Measurements from ENCODE around the gene EDA.

Gene EDA

GRCh38 chrX:69932323-69932722 is 316.4 kb downstream of the EDA start:
- Histone ChIP-seq H2BK5ac (ENCODE audit: low read length) (no peak overlapping the region), H3K27me3 (ENCODE audit: control insufficient read depth in 3 of 3, insufficient read depth in 3 of 3, low read depth in 1 of 3, low read length in 3 of 3) (no peaks in the 10 kb centered on the region), H3K9ac (ENCODE audit: low read depth, low read length, poor library complexity) (no peak overlapping the region), H3K27ac (replicated peaks; ENCODE audit: low read length) (no peak overlapping the region), H3K79me1 (ENCODE audit: low read depth, low read length) (no peaks in the 10 kb centered on the region), H2BK120ac (ENCODE audit: low read depth, low read length) (no peak overlapping the region), H2BK12ac (ENCODE audit: low read length) (no peak overlapping the region), H4K91ac (ENCODE audit: low read depth, low read length, poor library complexity) (no peak overlapping the region), H3K9me3 (replicated peaks in 1 of 2; ENCODE audit: control insufficient read depth in 2 of 2, insufficient read depth in 1 of 2, low read depth in 1 of 2, low read length in 2 of 2) (no peaks in the 10 kb centered on the region), H3K18ac (ENCODE audit: low read length) (no peak overlapping the region), H2BK15ac (ENCODE audit: low read length) (no peak overlapping the region), H3K4me3 (ENCODE audit: low read length in 2 of 2) (no peak overlapping the region), H3K36me3 (replicated peaks in 1 of 2; ENCODE audit: control insufficient read depth in 2 of 2, insufficient read depth in 2 of 2, low read length in 2 of 2) (no peaks in the 10 kb centered on the region), H2AFZ (ENCODE audit: low read length) (no peak overlapping the region), H3K23ac (ENCODE audit: low read depth, low read length, poor library complexity) (no peak overlapping the region), H3K4me2 (ENCODE audit: insufficient read depth, low read length, poor library complexity, severe bottlenecking) (no peak overlapping the region), H3K4me1 (ENCODE audit: control insufficient read depth in 2 of 2, insufficient read depth in 1 of 2, low read depth in 1 of 2, low read length in 2 of 2) (no peaks in the 10 kb centered on the region), H4K8ac (ENCODE audit: low read depth, low read length) (no peak overlapping the region), H3K4ac (ENCODE audit: low read length) (no peak overlapping the region), H2AK5ac (ENCODE audit: low read depth, low read length) (no peak overlapping the region), H3K14ac (ENCODE audit: low read length) (no peak overlapping the region)
- no CpG with 5 or more reads among the region's 3 CpGs for WGBS, 2 donors (ENCODE audit: extremely low coverage in 2 of 2, insufficient read length in 2 of 2, insufficient replicate concordance in 1 of 2)
- DNase-seq (ENCODE audit: low spot score), result no peak

- no peak overlapping the region for H2BK5ac ChIP-seq (ENCODE audit: low read length)
- H3K9me3 ChIP-seq (replicated peaks in 1 of 2; ENCODE audit: control insufficient read depth in 2 of 2, insufficient read depth in 1 of 2, low read depth in 1 of 2, low read length in 2 of 2), result no peaks in the 10 kb centered on the region
- H2BK12ac ChIP-seq (ENCODE audit: low read length), result no peak overlapping the region
- DNase-seq (ENCODE audit: low spot score), result no peak
- H3K4me3 ChIP-seq (ENCODE audit: low read length in 2 of 2), result no peak overlapping the region
- no peak overlapping the region for H3K4ac ChIP-seq (ENCODE audit: low read length)
- H3K4me2 ChIP-seq (ENCODE audit: insufficient read depth, low read length, poor library complexity, severe bottlenecking), result no peak overlapping the region
- no peak overlapping the region for H4K91ac ChIP-seq (ENCODE audit: low read depth, low read length, poor library complexity)
- no peak overlapping the region for H3K14ac ChIP-seq (ENCODE audit: low read length)
- no peaks in the 10 kb centered on the region for H3K79me1 ChIP-seq (ENCODE audit: low read depth, low read length)
- H3K23ac ChIP-seq (ENCODE audit: low read depth, low read length, poor library complexity), result no peak overlapping the region
- H3K27ac ChIP-seq (replicated peaks; ENCODE audit: low read length), result no peak overlapping the region
- H2AK5ac ChIP-seq (ENCODE audit: low read depth, low read length), result no peak overlapping the region
- no peak overlapping the region for H4K8ac ChIP-seq (ENCODE audit: low read depth, low read length)
- H3K4me1 ChIP-seq (ENCODE audit: control insufficient read depth in 2 of 2, insufficient read depth in 1 of 2, low read depth in 1 of 2, low read length in 2 of 2), result no peaks in the 10 kb centered on the region
- no peak overlapping the region for H3K9ac ChIP-seq (ENCODE audit: low read depth, low read length, poor library complexity)
- H3K18ac ChIP-seq (ENCODE audit: low read length), result no peak overlapping the region
- WGBS, 2 donors (ENCODE audit: extremely low coverage in 2 of 2, insufficient read length in 2 of 2, insufficient replicate concordance in 1 of 2), result no CpG with 5 or more reads among the region's 2 CpGs
- H3K27me3 ChIP-seq (ENCODE audit: control insufficient read depth in 3 of 3, insufficient read depth in 3 of 3, low read depth in 1 of 3, low read length in 3 of 3), result no peaks in the 10 kb centered on the region
- H2BK120ac ChIP-seq (ENCODE audit: low read depth, low read length), result no peak overlapping the region
- H3K36me3 ChIP-seq (replicated peaks in 1 of 2; ENCODE audit: control insufficient read depth in 2 of 2, insufficient read depth in 2 of 2, low read length in 2 of 2), result no peaks in the 10 kb centered on the region
- H2AFZ ChIP-seq (ENCODE audit: low read length), result no peak overlapping the region
- H2BK15ac ChIP-seq (ENCODE audit: low read length), result no peak overlapping the region
Observed at GRCh38 chrX:69948276-69948797, 332.4 kb downstream of the EDA start.

GRCh38 chrX:69951753-69952152 is 335.8 kb downstream of the EDA start:
- H4K91ac ChIP-seq (ENCODE audit: low read depth, low read length, poor library complexity), result no peak overlapping the region
- H3K27ac ChIP-seq (replicated peaks; ENCODE audit: low read length), result no peak overlapping the region
- H3K9ac ChIP-seq (ENCODE audit: low read depth, low read length, poor library complexity), result no peak overlapping the region
- no peak overlapping the region for H3K4me3 ChIP-seq (ENCODE audit: low read length in 2 of 2)
- no peak overlapping the region for H2AK5ac ChIP-seq (ENCODE audit: low read depth, low read length)
- no peak overlapping the region for H3K14ac ChIP-seq (ENCODE audit: low read length)
- no peak overlapping the region for H3K18ac ChIP-seq (ENCODE audit: low read length)
- no peaks in the 10 kb centered on the region for H3K4me1 ChIP-seq (ENCODE audit: control insufficient read depth in 2 of 2, insufficient read depth in 1 of 2, low read depth in 1 of 2, low read length in 2 of 2)
- DNase-seq (ENCODE audit: low spot score), result no peak
- H2BK120ac ChIP-seq (ENCODE audit: low read depth, low read length), result no peak overlapping the region
- H3K79me1 ChIP-seq (ENCODE audit: low read depth, low read length), result no peaks in the 10 kb centered on the region
- H4K8ac ChIP-seq (ENCODE audit: low read depth, low read length), result no peak overlapping the region
- no peak overlapping the region for H2BK5ac ChIP-seq (ENCODE audit: low read length)
- H3K27me3 ChIP-seq (ENCODE audit: control insufficient read depth in 3 of 3, insufficient read depth in 3 of 3, low read depth in 1 of 3, low read length in 3 of 3), result no peaks in the 10 kb centered on the region
- no CpG with 5 or more reads among the region's 1 CpG for whole genome bisulfite sequencing, 2 donors (ENCODE audit: extremely low coverage in 2 of 2, insufficient read length in 2 of 2, insufficient replicate concordance in 1 of 2)
- no peak overlapping the region for H3K4me2 ChIP-seq (ENCODE audit: insufficient read depth, low read length, poor library complexity, severe bottlenecking)
- H3K36me3 ChIP-seq (replicated peaks in 1 of 2; ENCODE audit: control insufficient read depth in 2 of 2, insufficient read depth in 2 of 2, low read length in 2 of 2), result no peaks in the 10 kb centered on the region
- H3K9me3 ChIP-seq (replicated peaks in 1 of 2; ENCODE audit: control insufficient read depth in 2 of 2, insufficient read depth in 1 of 2, low read depth in 1 of 2, low read length in 2 of 2), result no peaks in the 10 kb centered on the region
- no peak overlapping the region for H2BK15ac ChIP-seq (ENCODE audit: low read length)
- no peak overlapping the region for H3K23ac ChIP-seq (ENCODE audit: low read depth, low read length, poor library complexity)
- no peak overlapping the region for H3K4ac ChIP-seq (ENCODE audit: low read length)
- no peak overlapping the region for H2BK12ac ChIP-seq (ENCODE audit: low read length)
- H2AFZ ChIP-seq (ENCODE audit: low read length), result no peak overlapping the region

- Histone ChIP-seq H2AK5ac (ENCODE audit: low read depth, low read length) (no peak overlapping the region), H3K79me1 (ENCODE audit: low read depth, low read length) (no peaks in the 10 kb centered on the region), H3K14ac (ENCODE audit: low read length) (no peak overlapping the region), H2BK120ac (ENCODE audit: low read depth, low read length) (no peak overlapping the region), H3K9me3 (replicated peaks in 1 of 2; ENCODE audit: control insufficient read depth in 2 of 2, insufficient read depth in 1 of 2, low read depth in 1 of 2, low read length in 2 of 2) (no peaks in the 10 kb centered on the region), H4K8ac (ENCODE audit: low read depth, low read length) (no peak overlapping the region), H3K9ac (ENCODE audit: low read depth, low read length, poor library complexity) (no peak overlapping the region), H2BK12ac (ENCODE audit: low read length) (no peak overlapping the region), H3K4me1 (ENCODE audit: control insufficient read depth in 2 of 2, insufficient read depth in 1 of 2, low read depth in 1 of 2, low read length in 2 of 2) (no peaks in the 10 kb centered on the region), H3K36me3 (replicated peaks in 1 of 2; ENCODE audit: control insufficient read depth in 2 of 2, insufficient read depth in 2 of 2, low read length in 2 of 2) (no peaks in the 10 kb centered on the region), H2BK5ac (ENCODE audit: low read length) (no peak overlapping the region), H3K4me2 (ENCODE audit: insufficient read depth, low read length, poor library complexity, severe bottlenecking) (no peak overlapping the region), H2BK15ac (ENCODE audit: low read length) (no peak overlapping the region), H4K91ac (ENCODE audit: low read depth, low read length, poor library complexity) (no peak overlapping the region), H3K18ac (ENCODE audit: low read length) (no peak overlapping the region), H2AFZ (ENCODE audit: low read length) (no peak overlapping the region), H3K23ac (ENCODE audit: low read depth, low read length, poor library complexity) (no peak overlapping the region), H3K27me3 (ENCODE audit: control insufficient read depth in 3 of 3, insufficient read depth in 3 of 3, low read depth in 1 of 3, low read length in 3 of 3) (peaks cover 0 to 3% (median 0%) of the 10 kb centered on the region in 3 experiments), H3K4me3 (ENCODE audit: low read length in 2 of 2) (no peak overlapping the region), H3K27ac (replicated peaks; ENCODE audit: low read length) (no peak overlapping the region), H3K4ac (ENCODE audit: low read length) (no peak overlapping the region)
- DNase-seq (ENCODE audit: low spot score), result no peak
Observed at GRCh38 chrX:69959712-69960111, 343.8 kb downstream of the EDA start.

Data from neuronal stem cell (in vitro differentiated cells).